IPS-15b (cell line): ENCODE results near the gene H6PD.
A peak's percentile ranks its signal among the peaks of the same experiment; 100 is the strongest.

Experiments
- H3K27me3 ChIP-seq: one replicate; pipeline ENCODE4 v1.6.1; 2013; ENCODE audit warnings: low read length; ENCODE audit not compliant: control insufficient read depth, insufficient read depth
- H3K36me3 ChIP-seq: one replicate; pipeline ENCODE4 v1.6.1; 2013; ENCODE audit warnings: low read length; ENCODE audit not compliant: control insufficient read depth, insufficient read depth
- H3K4me1 ChIP-seq: one replicate; pipeline ENCODE4 v1.6.1; 2013; ENCODE audit warnings: mild to moderate bottlenecking, low read length; ENCODE audit not compliant: control insufficient read depth, insufficient read depth
- H3K4me3 ChIP-seq: one replicate; pipeline ENCODE4 v1.5.1; 2013; ENCODE audit warnings: low read depth, low read length
- H3K9ac ChIP-seq: one replicate; pipeline ENCODE4 v1.6.1; 2013; ENCODE audit warnings: low read depth, mild to moderate bottlenecking, low read length
- H3K9me3 ChIP-seq: one replicate; pipeline ENCODE4 v1.6.1; 2013; ENCODE audit warnings: mild to moderate bottlenecking, low read length; ENCODE audit not compliant: control insufficient read depth, insufficient read depth

The H6PD gene

DNA sequence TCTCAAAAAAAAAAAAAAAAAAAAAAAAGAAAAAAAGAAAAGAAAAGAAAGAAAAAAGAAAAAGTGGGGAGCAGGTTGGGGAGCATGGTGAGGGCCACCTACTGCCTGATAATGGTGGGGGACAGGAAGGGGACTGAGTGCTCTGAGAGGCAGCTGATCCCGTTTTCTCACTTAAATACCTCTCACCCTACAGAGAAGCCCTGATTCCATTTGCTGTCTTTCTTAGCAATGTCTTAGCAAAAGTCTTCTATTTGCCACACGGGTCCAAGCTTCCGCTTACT lies 692 bp upstream of the H6PD start:
- no peak overlapping the region for H3K9ac ChIP-seq
- H3K36me3 ChIP-seq, result no peaks in the 10 kb centered on the region

DNA sequence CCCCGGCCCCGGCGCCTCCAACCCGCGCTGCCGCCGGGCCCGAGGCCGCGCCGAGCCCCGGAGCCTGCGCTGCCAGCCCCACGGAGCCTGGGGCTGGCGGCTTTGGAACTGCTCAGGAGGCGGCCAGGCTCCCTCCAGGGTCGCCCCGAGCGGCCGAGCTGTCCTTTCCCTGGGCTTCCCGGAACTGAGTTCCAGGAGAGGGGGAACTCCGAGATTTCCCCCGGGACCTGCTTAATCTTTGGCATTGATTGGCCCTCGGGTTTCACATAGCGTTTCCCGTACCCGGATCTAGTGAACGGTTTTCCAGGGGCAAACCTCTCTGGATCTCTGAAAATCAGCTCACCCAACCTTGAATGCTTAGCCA lies 504 bp downstream of the H6PD start:
- no peaks in the 10 kb centered on the region for H3K9me3 ChIP-seq
- H3K27me3 ChIP-seq, result no peaks in the 10 kb centered on the region
- peak overlapping the region; percentile 60 for H3K4me3 ChIP-seq
- peak overlapping the region; percentile 60 for H3K9ac ChIP-seq
- H3K36me3 ChIP-seq, result no peaks in the 10 kb centered on the region
- H3K4me1 ChIP-seq, result peaks cover 6% of the 10 kb centered on the region

More for the DNA sequence above, 692 bp upstream of the H6PD start:
- Histone ChIP-seq H3K4me3 (peak overlapping the region; percentile 82), H3K4me1 (no peaks in the 10 kb centered on the region), H3K9me3 (no peaks in the 10 kb centered on the region), H3K27me3 (no peaks in the 10 kb centered on the region)

DNA sequence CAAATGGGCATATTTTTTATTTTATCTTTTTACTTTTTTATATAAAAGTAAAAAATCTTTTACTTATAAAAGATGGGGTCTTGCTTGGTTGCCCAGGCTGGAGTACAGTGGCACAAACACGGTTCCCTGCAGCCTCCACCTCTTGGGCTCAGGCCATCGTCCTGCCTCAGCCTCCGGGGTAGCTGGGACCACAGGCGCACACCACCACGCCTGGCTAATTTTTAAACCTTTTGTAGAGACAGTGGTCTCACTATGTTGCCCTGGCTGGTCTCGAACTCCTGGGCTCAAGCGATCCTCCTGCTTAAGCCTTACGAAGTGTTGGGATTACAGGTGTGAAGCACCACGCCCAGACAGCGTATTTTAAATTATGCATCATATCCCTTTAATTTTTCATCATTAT lies 986 bp downstream of the H6PD start:
- peak overlapping the region; percentile 60 for H3K9ac ChIP-seq
- peaks cover 9% of the 10 kb centered on the region for H3K4me1 ChIP-seq
- no peaks in the 10 kb centered on the region for H3K27me3 ChIP-seq

DNA sequence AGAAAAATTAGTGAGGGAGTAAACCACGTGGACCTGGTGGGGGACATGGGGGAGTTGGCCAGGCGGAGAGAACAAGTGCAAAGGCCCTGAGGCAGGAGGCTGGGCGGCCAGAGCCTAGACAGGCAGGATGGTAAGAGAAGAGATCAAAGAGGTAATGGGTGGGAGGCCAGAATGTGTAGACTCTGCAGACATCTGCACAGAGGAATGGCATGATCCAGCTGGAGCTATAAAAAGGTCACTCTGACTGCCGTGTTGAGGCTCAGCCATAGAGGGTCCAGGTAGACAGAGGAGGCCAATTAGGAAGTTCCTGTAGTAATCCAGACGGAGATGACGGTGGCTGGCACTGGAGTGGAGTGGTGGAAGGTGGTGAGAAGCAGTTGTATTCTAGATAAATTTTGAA lies 3.6 kb downstream of the H6PD start:
- Histone ChIP-seq H3K27me3 (no peaks in the 10 kb centered on the region), H3K4me1 (peaks cover 16% of the 10 kb centered on the region), H3K9ac (no peak overlapping the region), H3K36me3 (no peaks in the 10 kb centered on the region), H3K9me3 (no peaks in the 10 kb centered on the region), H3K4me3 (no peak overlapping the region)

More for the DNA sequence above, 986 bp downstream of the H6PD start:
- no peaks in the 10 kb centered on the region for H3K9me3 ChIP-seq
- peak overlapping the region; percentile 60 for H3K4me3 ChIP-seq
- no peaks in the 10 kb centered on the region for H3K36me3 ChIP-seq

DNA sequence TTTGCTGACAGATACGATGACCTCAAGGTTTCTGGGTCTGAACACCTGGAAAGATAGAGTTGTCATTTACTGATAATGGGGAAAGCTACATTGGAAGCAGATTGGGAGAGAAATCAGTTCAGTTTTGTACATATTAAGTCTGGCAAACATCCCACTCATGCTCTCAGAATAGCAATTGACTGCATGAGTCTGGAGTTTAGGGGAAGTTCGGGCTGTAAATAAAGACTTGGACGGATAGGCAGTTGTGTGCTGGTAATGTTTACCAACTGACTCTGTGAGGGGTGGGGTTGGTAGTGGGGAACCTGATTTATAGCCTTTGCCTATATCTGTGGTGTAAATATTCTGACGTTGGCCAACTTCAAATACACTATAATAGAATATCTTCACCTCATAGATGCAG lies 4.0 kb downstream of the H6PD start:
- Histone ChIP-seq H3K9me3 (no peaks in the 10 kb centered on the region), H3K36me3 (no peaks in the 10 kb centered on the region), H3K9ac (no peak overlapping the region), H3K4me1 (peaks cover 16% of the 10 kb centered on the region), H3K4me3 (no peak overlapping the region), H3K27me3 (no peaks in the 10 kb centered on the region)

DNA sequence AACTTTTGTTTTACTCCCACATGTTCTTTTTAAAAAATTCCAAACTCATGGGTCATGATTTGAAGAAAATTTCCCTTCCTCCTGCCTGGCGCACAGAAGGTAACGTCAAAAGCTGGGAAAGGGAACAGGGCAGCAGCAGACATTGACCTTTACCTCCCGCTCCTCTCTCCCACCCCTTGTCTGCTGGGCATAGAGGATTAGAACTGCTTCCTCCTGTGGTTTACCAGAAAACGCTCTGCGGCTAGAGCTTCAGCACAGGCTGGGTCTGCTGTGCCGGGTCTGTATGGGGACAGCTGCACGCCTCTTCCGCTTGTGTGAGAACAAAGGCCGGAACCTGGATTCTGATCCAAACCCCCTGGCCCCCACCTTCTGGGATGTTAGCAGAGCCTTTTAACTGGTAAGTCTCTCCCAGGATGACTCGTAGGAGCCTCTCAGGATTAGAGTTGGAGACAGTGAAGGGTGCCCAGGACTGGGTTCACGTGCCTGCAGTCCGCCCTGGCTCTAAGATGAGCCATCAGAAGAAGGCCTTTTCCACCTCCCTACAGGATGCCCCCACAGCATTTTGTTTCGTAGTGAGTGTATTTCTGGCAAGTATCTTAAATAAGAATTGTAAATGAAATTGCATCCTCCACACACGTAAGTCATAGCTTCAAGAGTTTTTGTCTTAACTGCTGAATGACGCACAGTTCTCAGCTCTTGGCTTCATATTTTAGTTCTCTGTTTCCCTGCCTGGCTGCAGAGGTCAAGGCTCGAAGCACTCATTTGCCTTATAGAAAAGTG lies 5.2 kb downstream of the H6PD start:
- H3K9ac ChIP-seq, result peak overlapping the region; percentile 16
- H3K4me3 ChIP-seq, result no peak overlapping the region
- no peaks in the 10 kb centered on the region for H3K36me3 ChIP-seq
- no peaks in the 10 kb centered on the region for H3K27me3 ChIP-seq
- H3K4me1 ChIP-seq, result peaks cover 16% of the 10 kb centered on the region
- H3K9me3 ChIP-seq, result no peaks in the 10 kb centered on the region

DNA sequence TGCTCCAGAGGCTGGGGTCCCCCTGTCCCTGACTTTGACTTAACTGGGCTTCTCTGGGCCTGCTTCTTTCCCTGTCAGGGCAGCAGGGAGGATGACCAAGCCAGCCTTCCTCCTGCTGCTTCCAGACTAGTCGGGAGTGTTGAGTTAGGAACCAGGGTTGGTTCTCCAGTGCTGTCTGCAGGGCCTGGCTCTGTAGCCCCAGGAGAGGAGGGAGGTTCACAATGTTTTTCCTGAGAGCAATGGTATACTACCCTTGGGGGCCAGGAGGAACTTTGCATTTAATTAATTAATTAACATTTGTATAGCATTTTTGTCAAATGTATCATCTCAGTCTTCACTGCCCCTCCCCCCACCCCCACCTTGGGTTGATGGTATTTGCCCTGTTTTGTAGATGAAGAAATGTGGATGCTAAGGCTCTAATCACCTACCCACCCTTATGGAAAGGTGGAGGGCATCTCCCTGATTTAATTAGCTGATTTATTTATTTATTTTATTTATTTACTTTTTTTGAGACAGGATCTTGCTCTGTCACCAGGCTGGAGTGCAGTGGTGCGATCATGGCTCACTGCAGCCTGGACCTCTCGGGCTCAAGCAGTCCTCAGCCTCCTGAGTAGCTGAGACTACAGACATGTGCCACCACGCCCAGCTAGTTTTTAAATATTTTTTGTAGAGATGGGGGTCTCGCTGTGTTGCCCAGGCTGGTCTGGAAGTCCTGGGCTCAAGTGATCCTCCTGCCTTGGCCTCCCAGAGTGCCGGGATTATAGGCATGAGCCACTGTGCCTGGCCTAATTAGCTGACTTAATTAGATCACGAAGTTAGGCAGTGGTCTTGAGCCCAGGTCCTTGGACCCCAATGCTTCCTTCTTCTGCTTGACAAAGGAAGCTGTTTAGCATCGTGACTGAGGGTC lies 6.6 kb downstream of the H6PD start:
- no peaks in the 10 kb centered on the region for H3K9me3 ChIP-seq
- H3K4me3 ChIP-seq, result no peak overlapping the region
- H3K9ac ChIP-seq, result peak overlapping the region; percentile 47
- peaks cover 16% of the 10 kb centered on the region for H3K4me1 ChIP-seq
- H3K27me3 ChIP-seq, result no peaks in the 10 kb centered on the region
- H3K36me3 ChIP-seq, result no peaks in the 10 kb centered on the region

DNA sequence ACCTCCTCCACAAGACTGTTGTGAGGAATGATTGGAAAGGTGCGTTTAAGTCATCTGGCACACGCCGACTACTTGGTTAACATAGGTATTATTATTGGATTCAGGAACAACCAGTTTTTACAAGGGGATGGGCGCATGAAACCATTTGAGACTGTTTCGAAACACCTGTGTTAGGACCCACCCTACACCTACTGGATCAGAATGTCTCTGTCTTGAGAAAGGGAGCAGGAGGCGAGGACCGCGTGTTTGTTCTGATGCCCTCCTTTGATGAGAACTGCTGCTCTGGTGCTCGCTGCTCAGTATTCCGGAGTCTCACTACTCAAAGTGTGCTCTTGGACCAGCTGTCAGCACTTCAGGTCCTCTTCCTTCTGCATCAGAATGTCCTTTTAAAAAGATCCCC lies 7.3 kb downstream of the H6PD start:
- no peak overlapping the region for H3K9ac ChIP-seq
- no peaks in the 10 kb centered on the region for H3K36me3 ChIP-seq
- peaks cover 16% of the 10 kb centered on the region for H3K4me1 ChIP-seq
- no peaks in the 10 kb centered on the region for H3K9me3 ChIP-seq
- no peak overlapping the region for H3K4me3 ChIP-seq
- H3K27me3 ChIP-seq, result no peaks in the 10 kb centered on the region

DNA sequence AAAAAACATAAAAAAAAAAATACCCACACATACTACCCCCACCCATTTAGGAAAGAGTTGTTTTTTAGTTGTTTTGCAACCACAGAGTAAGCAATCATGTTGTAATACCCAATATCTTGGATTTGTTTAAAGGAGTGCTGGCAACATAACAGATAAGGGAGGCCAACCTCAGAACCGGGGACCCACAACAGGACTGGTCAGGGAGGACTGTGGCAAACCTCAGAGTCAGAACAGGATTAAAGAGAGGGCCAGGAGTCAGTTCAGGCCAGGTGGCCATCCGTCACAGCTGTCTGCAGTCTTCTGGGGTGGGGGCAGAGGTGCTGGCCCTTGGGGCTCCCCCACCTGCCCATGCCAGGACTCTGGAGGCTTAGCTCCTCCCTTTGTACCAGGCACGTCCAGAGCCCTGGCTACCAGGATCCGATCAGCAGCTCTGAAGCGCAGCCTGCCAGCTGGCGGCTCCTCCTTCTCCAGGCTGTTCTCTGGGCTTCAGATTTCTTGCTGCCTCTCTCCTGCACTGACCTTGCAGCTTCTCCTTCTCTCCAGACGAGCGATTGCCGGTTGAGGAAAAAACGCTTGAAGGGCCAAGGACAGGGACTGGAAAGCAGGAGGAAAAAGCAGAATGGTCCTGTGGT lies 7.9 kb downstream of the H6PD start:
- Histone ChIP-seq H3K36me3 (no peaks in the 10 kb centered on the region), H3K9ac (no peak overlapping the region), H3K4me3 (no peak overlapping the region), H3K27me3 (no peaks in the 10 kb centered on the region), H3K9me3 (no peaks in the 10 kb centered on the region), H3K4me1 (peaks cover 16% of the 10 kb centered on the region)

DNA sequence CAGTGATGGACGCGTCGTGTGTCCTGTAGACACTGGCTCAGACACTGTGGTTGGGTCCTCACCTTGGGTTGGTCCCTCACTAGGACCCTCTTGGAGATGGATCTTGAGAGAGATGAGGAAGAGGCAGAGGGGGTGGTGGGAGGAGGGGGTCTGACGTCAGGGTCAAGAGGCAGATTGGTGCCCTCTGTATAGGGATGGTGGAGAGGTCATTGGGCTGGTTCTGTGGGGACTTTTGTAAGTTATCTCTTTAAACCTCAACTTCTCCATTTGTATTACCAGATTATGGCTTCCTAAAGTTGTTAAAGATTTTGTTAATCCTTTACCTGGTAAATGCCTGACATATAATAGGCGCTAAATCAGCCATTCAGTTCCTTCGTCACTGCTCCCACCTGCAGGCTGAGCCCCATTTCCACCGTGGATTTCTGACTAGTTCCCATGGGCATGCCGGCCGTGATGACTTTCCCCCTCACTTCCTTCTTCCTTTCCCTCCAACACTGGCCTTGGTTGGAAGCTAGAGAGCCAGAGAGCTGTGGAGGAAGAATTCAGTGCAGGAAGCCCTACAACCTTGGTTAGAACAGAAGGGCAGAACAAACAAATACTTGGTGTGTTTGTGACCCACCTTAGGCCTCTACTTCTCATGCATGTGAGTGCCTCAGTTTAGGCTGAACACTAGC lies 8.6 kb downstream of the H6PD start:
- Histone ChIP-seq H3K9ac (no peak overlapping the region), H3K4me1 (peaks cover 16% of the 10 kb centered on the region)

DNA sequence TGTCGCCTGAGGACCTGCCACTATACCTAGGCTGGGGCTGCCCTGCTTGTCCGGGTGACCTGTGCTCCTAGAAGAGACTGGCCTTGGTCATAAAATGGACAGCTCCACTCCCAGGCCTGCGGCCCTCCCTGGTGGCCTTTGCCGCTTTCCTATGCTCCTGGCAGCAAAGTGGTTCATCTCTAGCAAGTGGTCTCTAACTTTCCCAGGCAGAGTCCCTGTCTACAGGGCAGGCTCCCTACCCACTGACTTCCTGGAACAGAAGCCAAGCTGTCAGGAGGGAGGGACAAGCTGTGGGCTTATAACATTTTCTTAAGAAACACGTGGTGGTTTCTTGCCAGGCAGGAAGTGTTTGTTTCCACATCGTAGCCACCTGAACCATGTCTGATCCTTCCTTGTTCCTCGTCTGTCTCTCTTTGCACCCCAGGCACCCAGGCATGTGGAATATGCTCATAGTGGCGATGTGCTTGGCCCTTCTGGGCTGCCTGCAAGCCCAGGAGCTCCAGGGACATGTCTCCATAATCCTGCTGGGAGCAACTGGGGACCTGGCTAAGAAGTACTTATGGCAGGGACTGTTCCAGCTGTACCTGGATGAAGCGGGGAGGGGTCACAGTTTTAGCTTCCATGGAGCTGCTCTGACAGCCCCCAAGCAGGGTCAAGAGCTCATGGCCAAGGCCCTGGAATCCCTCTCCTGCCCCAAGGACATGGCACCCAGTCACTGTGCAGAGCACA lies 10.1 kb downstream of the H6PD start:
- no peaks in the 10 kb centered on the region for H3K36me3 ChIP-seq
- no peak overlapping the region for H3K9ac ChIP-seq
- no peaks in the 10 kb centered on the region for H3K27me3 ChIP-seq
- no peak overlapping the region for H3K4me3 ChIP-seq
- no peaks in the 10 kb centered on the region for H3K9me3 ChIP-seq
- peaks cover 11% of the 10 kb centered on the region for H3K4me1 ChIP-seq

More for the DNA sequence above, 8.6 kb downstream of the H6PD start:
- Histone ChIP-seq H3K36me3 (no peaks in the 10 kb centered on the region), H3K9me3 (no peaks in the 10 kb centered on the region), H3K27me3 (no peaks in the 10 kb centered on the region), H3K4me3 (no peak overlapping the region)
